Sigmoid colon (tissue), 4 donors: ENCODE measurements around the gene USHBP1.

Experiments used
- CTCF ChIP-seq, 4 experiments: fragments of 450-650 bp in 3 of 4; fragments of 200-600 bp in 1 of 4; IDR thresholded peaks; one replicate each; pipeline ENCODE4 v1.5.1; 2016 to 2019; ENCODE audit warnings: antibody characterized with exemption in 4 of 4, mild to moderate bottlenecking in 3 of 4, moderate library complexity in 2 of 4
- POLR2A ChIP-seq, 2 donors: fragments of 450-650 bp; IDR thresholded peaks; one replicate each; pipeline ENCODE4 v1.6.1; 2016; ENCODE audit warnings: antibody characterized with exemption in 2 of 2, mild to moderate bottlenecking in 2 of 2, moderate library complexity in 2 of 2
- POLR2AphosphoS5 ChIP-seq, 4 donors: sonication (generic); formaldehyde crosslinking; IDR thresholded peaks; one replicate each; pipeline ENCODE4 v1.6.1; 2017; ENCODE audit warnings: antibody characterized with exemption in 4 of 4

GRCh38 chr19:17256130-17256529 is 8.4 kb downstream of the USHBP1 start:
- TF ChIP-seq CTCF (IDR thresholded peaks at IDR 0.05) (no peak), POLR2AphosphoS5 (IDR thresholded peaks at IDR 0.05) (no peak), POLR2A (IDR thresholded peaks at IDR 0.05) (no peak)
